HepG2 (cell line): Measurements from ENCODE around the gene TIMM10. TPM values are rescaled to one million over a fixed set of nuclear protein-coding genes. Genes with fewer than 3 reads are reported as not detected.

Experiments
- CAMTA2 ChIP-seq: sonication (generic); formaldehyde crosslinking; IDR thresholded peaks from 2 replicates; pipeline ENCODE4 v1.4.0; 2020; ENCODE audit warnings: mild to moderate bottlenecking, missing genetic modification reagents, borderline replicate concordance
- PAF1 ChIP-seq: IDR thresholded peaks from 2 replicates; pipeline ENCODE4 v1.6.1; 2016; ENCODE audit warnings: missing genetic modification reagents, missing compliant biosample characterization
- RNF219 ChIP-seq: sonication (generic); formaldehyde crosslinking; IDR thresholded peaks from 2 replicates; pipeline ENCODE4 v1.5.0; 2020; ENCODE audit warnings: mild to moderate bottlenecking, missing genetic modification reagents
- SALL1 ChIP-seq: sonication (generic); formaldehyde crosslinking; IDR thresholded peaks from 2 replicates; pipeline ENCODE4 v1.8.0; 2022; ENCODE audit warnings: mild to moderate bottlenecking, missing genetic modification reagents
- SKIL ChIP-seq: sonication (generic); formaldehyde crosslinking; IDR thresholded peaks from 2 replicates; pipeline ENCODE4 v1.8.0; 2022; ENCODE audit warnings: missing genetic modification reagents, mild to moderate bottlenecking, moderate library complexity, borderline replicate concordance
- ZBTB34 ChIP-seq: sonication (generic); formaldehyde crosslinking; IDR thresholded peaks from 2 replicates; pipeline ENCODE4 v1.8.0; 2022; ENCODE audit warnings: mild to moderate bottlenecking, missing genetic modification reagents
- ZGPAT ChIP-seq: IDR thresholded peaks from 2 replicates; pipeline ENCODE4 v1.6.1; 2016; ENCODE audit warnings: mild to moderate bottlenecking
- ZHX2 ChIP-seq, 2 experiments: sonication (generic) in 1 of 2; formaldehyde crosslinking in 1 of 2; IDR thresholded peaks; 2 replicates each; pipeline versions ENCODE4 v1.6.1 to v1.9.0; 2014 to 2022; ENCODE audit warnings: antibody characterized with exemption in 1 of 2, borderline replicate concordance in 1 of 2, inconsistent platforms in 1 of 2, low read depth in 1 of 2, missing genetic modification reagents in 1 of 2
- ZNF34 ChIP-seq: sonication (generic); formaldehyde crosslinking; IDR thresholded peaks from 2 replicates; pipeline ENCODE4 v1.4.0; 2020; ENCODE audit warnings: mild to moderate bottlenecking, missing genetic modification reagents, borderline replicate concordance
- ZSCAN5A ChIP-seq: sonication (generic); formaldehyde crosslinking; IDR thresholded peaks from 2 replicates; pipeline ENCODE4 v1.8.0; 2022; ENCODE audit warnings: mild to moderate bottlenecking, missing genetic modification reagents, borderline replicate concordance
- polyA plus RNA-seq, 8 experiments: library from polyadenylated mRNA; depleted of rRNA in 3 of 8; stranded (reverse) in 7 of 8; unstranded in 1 of 8; fragments of >200 nt; fragmentation: Illumina TruSeq in 4 of 8; extraction: Trizol in 4 of 8; gene quantifications; 2 replicates each; pipeline versions ENCODE4 v1.2.1 to v1.2.3, GENCODE V29; 2011 to 2016; ENCODE audit warnings: low read depth in 4 of 8, missing spikeins in 1 of 8, mixed read lengths in 1 of 8; ENCODE audit not compliant: insufficient read depth in 1 of 8
- total RNA-seq, 5 experiments: library from RNA; depleted of rRNA; stranded (reverse); fragments of >200 nt; fragmentation: Illumina TruSeq; extraction: Trizol; gene quantifications; 2 replicates each; pipeline ENCODE4 v1.2.3, GENCODE V29; 2016; ENCODE audit warnings: low read depth in 1 of 5

Gene TIMM10
- total and polyA plus RNA-seq, 2 of the 13 experiments (the other 11 are each of a cell fraction or from before 2014, with no cell fraction given), result 67.8 to 82.2 TPM

GRCh38 chr11:57497303-57498247 is 33.0 kb downstream of the TIMM10 start (continued):
- TF ChIP-seq RNF219 (peak; percentile 74; the same call in 1 of the 2 replicates), PAF1 (CRISPR knock-in tag) (peak; percentile 28; the same call in 1 of the 2 replicates), SKIL (peak; percentile 79; the same call in 1 of the 2 replicates), ZBTB34 (CRISPR knock-in tag) (peak; percentile 87; the same call in 1 of the 2 replicates), ZHX2 (IDR thresholded peaks at IDR 0.05; ENCODE audit: low read depth) (no peak), ZHX2 (CRISPR knock-in tag; IDR thresholded peaks at IDR 0.05; ENCODE audit: borderline replicate concordance) (0 out of 2 replicates have a peak, but pooled peaks have one; percentile 53), CAMTA2 (peak; percentile 84; the same call in 1 of the 2 replicates), ZNF34 (CRISPR knock-in tag) (no peak), ZSCAN5A (peak; percentile 79; the same call in 1 of the 2 replicates), SALL1 (CRISPR knock-in tag) (peak; percentile 75), ZGPAT (peak; percentile 81)
